Heart left ventricle (tissue), 16 donors: ENCODE results near the gene APOL4. TPM values are rescaled to one million over a fixed set of nuclear protein-coding genes. Genes with fewer than 3 reads are reported as not detected.
A peak's percentile ranks its signal among the peaks of the same experiment; 100 is the strongest.

Experiments
- ATAC-seq, 4 donors: fragments of 200-7000 bp; cut with Tn5 transposase; one replicate each; pipeline ENCODE4 v1.9.1; 2020 to 2022; ENCODE audit warnings: moderate library complexity in 4 of 4, mild to moderate bottlenecking in 3 of 4, moderate number of reproducible peaks in 1 of 4
- DNase-seq, 5 donors: peaks; one replicate each; pipeline ENCODE4 v3.0.0-alpha.2; 2020
- H3K27ac ChIP-seq, 12 donors: fragments of 200-600 bp; sonication (generic) in 4 of 12; one replicate each; pipeline versions ENCODE4 v1.5.0 to v1.8.0; 2016 to 2022; ENCODE audit warnings: mild to moderate bottlenecking in 2 of 12
- H3K27me3 ChIP-seq, 9 donors: fragments of 200-600 bp; sonication (generic) in 2 of 9; one replicate each; pipeline versions ENCODE4 v1.5.1 to v1.8.0; 2016 to 2022; ENCODE audit warnings: mild to moderate bottlenecking in 3 of 9
- H3K36me3 ChIP-seq, 9 donors: fragments of 200-600 bp; sonication (generic) in 2 of 9; one replicate each; pipeline versions ENCODE4 v1.5.0 to v1.8.0; 2018 to 2022; ENCODE audit warnings: mild to moderate bottlenecking in 2 of 9
- H3K4me1 ChIP-seq, 12 donors: fragments of 200-600 bp; sonication (generic) in 4 of 12; one replicate each; pipeline versions ENCODE4 v1.5.0 to v1.8.0; 2016 to 2022; ENCODE audit warnings: mild to moderate bottlenecking in 3 of 12
- H3K4me3 ChIP-seq, 12 donors: fragments of 200-600 bp; sonication (generic) in 4 of 12; one replicate each; pipeline versions ENCODE4 v1.5.0 to v1.8.0; 2017 to 2022; ENCODE audit warnings: mild to moderate bottlenecking in 9 of 12, moderate library complexity in 4 of 12
- H3K9me3 ChIP-seq, 12 donors: fragments of 200-600 bp; sonication (generic) in 4 of 12; one replicate each; pipeline versions ENCODE4 v1.5.0 to v1.8.0; 2016 to 2022; ENCODE audit warnings: mild to moderate bottlenecking in 1 of 12
- CTCF ChIP-seq, 12 donors: fragments of 200-600 bp; sonication (generic) in 4 of 12; IDR thresholded peaks; one replicate each; pipeline versions ENCODE4 v1.5.0 to v1.8.0; 2018 to 2022; ENCODE audit warnings: antibody characterized with exemption in 12 of 12, mild to moderate bottlenecking in 5 of 12
- POLR2A ChIP-seq, 2 donors: fragments of 450-650 bp; IDR thresholded peaks; one replicate each; pipeline ENCODE4 v1.6.1; 2017; ENCODE audit warnings: antibody characterized with exemption in 2 of 2, mild to moderate bottlenecking in 2 of 2, moderate library complexity in 2 of 2
- WGBS, 4 donors: extraction: QIAGEN DNeasy Blood & Tissue Kit in 2 of 4; methylation state at CpG; one replicate each; pipeline versions ENCODE4 v1.1.5 to v1.1.7; 2013 to 2018; 5-methylcytosine and 5-hydroxymethylcytosine counted together
- intact Hi-C, 10 donors: fragments of 100-400 bp; cut with DNase I; formaldehyde crosslinking; loops; one replicate each; pipeline versions ENCODE4 v1.11.1 to v1.14.2; 2022
- polyA plus RNA-seq, 2 donors: library from polyadenylated mRNA; stranded (reverse); fragments of 200-250 nt; gene quantifications; one replicate each; pipeline ENCODE4 v1.2.3, GENCODE V29; 2013
- total RNA-seq, 9 donors: library from RNA; depleted of rRNA in 2 of 9; stranded (reverse); fragments of >200 nt in 2 of 9; fragmentation: NEBNext Ultra II Directional in 3 of 9; extraction: Animal tissue kit (Norgen Biotek cat#: 25700) in 3 of 9; gene quantifications; one replicate each; pipeline versions ENCODE4 v1.1.0 to v1.2.4, GENCODE V29; 2016 to 2023
- donor health status: ischemic (EF 13 %, LVEDD 7.1; RV severe dilation, severe dysfunction).
- donor health status: healthy with polysubstance abuse.
- donor health status: DM: no; HTN: yes; CAD: no.
- donor health status: DM: no; HTN: no; CAD: no.
- donor health status: ischemic (EF 25% LVEDD 6.9; RV normal size, moderate dysfunction).
- donor health status: ischemic (EF 25% LVEDD 5.7; RV mildly dilated, moderate dysfunction).
- donor health status: healthy.
- donor health status: DM: yes; HTN: yes; CAD: no.
- donor health status: ischemic (EF 35%, LVEDD 5.7; RV mildly dilated, moderate dysfunction).
- donor health status: nonischemic (EF 11% LVEDD 7.7; RV severe dilation, severe dysfunction).
- donor health status: DM: yes; HTN: yes; CAD: no.
- donor health status: PGD.
- donor health status: ischemic (EF 29% LVEDD 5.4; RV normal size, mild dysfunction).
- donor health status: nonischemic (EF 23%, LVEDD 6.1; RV moderate dilation, normal function).

Gene APOL4
- total and polyA plus RNA-seq, 11 donors, result 1.7 to 26.5 (median 4.0) TPM; not detected in 2

- H3K9me3 ChIP-seq, result no peaks in the 10 kb centered on the region
- 81 to 89% (median 86%) methylated on average over 7 to 9 of the region's 9 CpGs for WGBS, 4 donors
- TF ChIP-seq POLR2A (IDR thresholded peaks at IDR 0.05), result no peak
- no peak for TF ChIP-seq CTCF (IDR thresholded peaks at IDR 0.05)
- H3K27me3 ChIP-seq, result no peaks in the 10 kb centered on the region
- peaks cover 0 to 48% (median 35%) of the 10 kb centered on the region in 9 donors for H3K36me3 ChIP-seq
- intact Hi-C loops, result loop anchor here in 7 of 10 donors (10.0 kb wide), 4 partner anchors 49 to 81 kb away; no protein-coding TSS in a partner anchor
- peaks cover 0 to 24% (median 16%) of the 10 kb centered on the region in 12 donors for H3K4me1 ChIP-seq
- no peak overlapping the region for H3K27ac ChIP-seq
- ATAC-seq (no peak), DNase-seq (no peak)
- no peak overlapping the region for H3K4me3 ChIP-seq
These were observed 23.8 kb upstream of the APOL4 start for GRCh38 chr22:36225333-36225922.

- no peak for ATAC-seq
- DNase-seq, result no peak
- no peak overlapping the region for H3K4me3 ChIP-seq
- H3K4me1 ChIP-seq, result peaks cover 0 to 32% (median 16%) of the 10 kb centered on the region in 12 donors
- H3K27ac ChIP-seq, result no peak overlapping the region
- intact Hi-C loops, result loop anchor here in 7 of 10 donors (10.0 kb wide), 4 partner anchors 51 to 79 kb away; no protein-coding TSS in a partner anchor
- TF ChIP-seq CTCF (IDR thresholded peaks at IDR 0.05) (no peak), POLR2A (IDR thresholded peaks at IDR 0.05) (no peak)
- H3K36me3 ChIP-seq, result peaks cover 0 to 36% (median 23%) of the 10 kb centered on the region in 9 donors
- 75 to 94% (median 87%) methylated on average over 4 of the region's 4 CpGs for WGBS, 4 donors
- H3K9me3 ChIP-seq, result no peaks in the 10 kb centered on the region
- H3K27me3 ChIP-seq, result no peaks in the 10 kb centered on the region
These were observed 22.6 kb upstream of the APOL4 start for GRCh38 chr22:36224245-36224644.

DNA sequence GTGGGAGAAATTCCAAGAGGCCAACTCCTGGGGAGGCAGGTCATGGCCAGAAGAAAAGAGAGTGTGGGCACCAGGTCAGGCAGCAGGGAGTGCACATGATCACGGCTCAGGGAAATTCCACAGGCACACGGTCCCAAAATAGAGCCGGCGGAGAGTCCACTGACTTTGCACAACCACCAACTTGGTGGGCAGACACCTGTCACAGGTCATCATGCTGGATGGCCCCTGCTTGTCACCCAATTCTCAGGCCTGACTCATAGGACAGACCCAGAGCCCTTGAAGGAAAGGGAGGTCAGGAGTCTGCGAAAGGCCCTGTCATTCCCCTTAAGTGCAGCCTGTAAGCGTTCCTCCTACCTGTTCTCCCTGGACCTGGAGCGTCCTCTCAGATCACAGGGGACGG, 21.9 kb upstream of the APOL4 start:
- ATAC-seq (peak in 3 of 4 donors; percentile 17 to 53 (median 34)), DNase-seq (peak in 1 of 5 donors; percentile 26)
- H3K4me1 ChIP-seq, result peaks cover 0 to 32% (median 16%) of the 10 kb centered on the region in 12 donors
- H3K27ac ChIP-seq, result no peak overlapping the region
- no peaks in the 10 kb centered on the region for H3K27me3 ChIP-seq
- no peaks in the 10 kb centered on the region for H3K9me3 ChIP-seq
- 61 to 68% (median 64%) methylated on average over 7 to 8 of the region's 8 CpGs for WGBS, 4 donors
- H3K4me3 ChIP-seq, result no peak overlapping the region
- H3K36me3 ChIP-seq, result peaks cover 0 to 28% (median 15%) of the 10 kb centered on the region in 9 donors
- TF ChIP-seq POLR2A (IDR thresholded peaks at IDR 0.05) (no peak), CTCF (IDR thresholded peaks at IDR 0.05) (no peak)
- intact Hi-C loops, result loop anchor here in 7 of 10 donors (2.0 to 10.0 kb wide), 6 partner anchors 29 to 79 kb away; no protein-coding TSS in a partner anchor

DNA sequence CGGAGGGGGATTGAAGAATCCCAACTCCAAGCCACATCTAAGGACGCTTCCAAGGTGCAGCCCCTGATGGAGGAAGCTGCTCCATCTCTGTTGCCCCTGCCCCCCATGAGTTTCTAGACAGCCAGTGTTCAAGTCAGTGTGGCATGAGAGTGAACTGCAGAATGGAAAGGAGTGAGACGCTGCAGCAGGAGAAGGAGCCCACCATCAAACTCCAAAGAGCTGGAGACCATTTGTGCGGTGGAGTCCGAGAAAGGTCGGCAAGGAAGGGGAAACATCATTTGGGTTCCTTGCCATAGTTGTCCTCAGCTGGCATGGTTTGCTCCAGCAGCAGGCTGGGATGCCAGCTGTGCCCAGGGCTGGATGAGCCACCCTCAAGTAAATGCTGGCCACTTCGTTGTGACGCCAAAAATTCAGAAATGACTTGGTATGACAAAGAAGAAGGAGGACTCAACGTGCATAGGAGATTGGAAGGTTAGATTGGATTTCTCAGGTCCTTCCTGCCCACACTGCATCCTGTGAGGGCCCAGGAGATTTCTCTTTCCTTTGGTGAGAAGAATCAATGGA, 21.4 kb upstream of the APOL4 start:
- no peak overlapping the region for H3K27ac ChIP-seq
- no peaks in the 10 kb centered on the region for H3K27me3 ChIP-seq
- TF ChIP-seq POLR2A (IDR thresholded peaks at IDR 0.05) (no peak), CTCF (IDR thresholded peaks at IDR 0.05) (no peak)
- peaks cover 0 to 32% (median 16%) of the 10 kb centered on the region in 12 donors for H3K4me1 ChIP-seq
- WGBS, 4 donors, result 78 to 83% (median 81%) methylated on average over 9 of the region's 9 CpGs
- no peak overlapping the region for H3K4me3 ChIP-seq
- H3K36me3 ChIP-seq, result peaks cover 0 to 23% (median 10%) of the 10 kb centered on the region in 9 donors
- no peaks in the 10 kb centered on the region for H3K9me3 ChIP-seq
- intact Hi-C loops, result loop anchor here in 7 of 10 donors (2.0 to 10.0 kb wide), 6 partner anchors 28 to 78 kb away; no protein-coding TSS in a partner anchor
- ATAC-seq (no peak), DNase-seq (no peak)
